ENCODE results near the gene CLDN18. TPM values are rescaled to one million over a fixed set of nuclear protein-coding genes. Genes with fewer than 3 reads are reported as not detected.
A peak's percentile ranks its signal among the peaks of the same experiment; 100 is the strongest.

The CLDN18 gene
- total and polyA plus RNA-seq, 12 donors, result 0.01 TPM; not detected in 11

DNA sequence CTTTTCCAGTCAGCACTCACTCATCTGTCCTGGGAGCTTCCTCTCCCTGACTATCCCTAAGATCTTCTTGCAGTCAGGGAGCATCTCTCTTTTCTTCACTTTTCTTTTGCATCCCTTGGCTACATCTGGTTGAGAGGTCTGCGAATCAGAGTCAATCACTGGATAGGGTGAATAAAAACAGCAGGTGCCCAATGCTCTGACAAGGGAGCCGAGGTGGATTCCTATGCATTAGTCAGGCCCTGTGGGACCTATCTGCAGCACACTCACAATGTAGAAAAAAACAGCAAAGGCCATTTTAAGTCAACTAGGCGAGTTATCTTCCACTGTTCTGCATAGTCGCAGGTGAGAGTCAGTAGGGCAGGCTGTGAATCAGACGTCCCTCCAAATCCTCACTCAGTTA, 69.9 kb downstream of the CLDN18 start:
- WGBS, 2 donors, result 87 to 95% methylated on average over 5 of the region's 5 CpGs
- H3K27me3 ChIP-seq, result no peaks in the 10 kb centered on the region
- H3K4me3 ChIP-seq, result no peak overlapping the region
- ATAC-seq (no peak), DNase-seq (no peak)
- H3K27ac ChIP-seq, result no peak overlapping the region
- H3K4me1 ChIP-seq, result peaks cover 0 to 35% (median 0%) of the 10 kb centered on the region in 9 donors
- peaks cover 0 to 79% (median 9%) of the 10 kb centered on the region in 9 donors for H3K36me3 ChIP-seq
- TF ChIP-seq, protein P1, sequence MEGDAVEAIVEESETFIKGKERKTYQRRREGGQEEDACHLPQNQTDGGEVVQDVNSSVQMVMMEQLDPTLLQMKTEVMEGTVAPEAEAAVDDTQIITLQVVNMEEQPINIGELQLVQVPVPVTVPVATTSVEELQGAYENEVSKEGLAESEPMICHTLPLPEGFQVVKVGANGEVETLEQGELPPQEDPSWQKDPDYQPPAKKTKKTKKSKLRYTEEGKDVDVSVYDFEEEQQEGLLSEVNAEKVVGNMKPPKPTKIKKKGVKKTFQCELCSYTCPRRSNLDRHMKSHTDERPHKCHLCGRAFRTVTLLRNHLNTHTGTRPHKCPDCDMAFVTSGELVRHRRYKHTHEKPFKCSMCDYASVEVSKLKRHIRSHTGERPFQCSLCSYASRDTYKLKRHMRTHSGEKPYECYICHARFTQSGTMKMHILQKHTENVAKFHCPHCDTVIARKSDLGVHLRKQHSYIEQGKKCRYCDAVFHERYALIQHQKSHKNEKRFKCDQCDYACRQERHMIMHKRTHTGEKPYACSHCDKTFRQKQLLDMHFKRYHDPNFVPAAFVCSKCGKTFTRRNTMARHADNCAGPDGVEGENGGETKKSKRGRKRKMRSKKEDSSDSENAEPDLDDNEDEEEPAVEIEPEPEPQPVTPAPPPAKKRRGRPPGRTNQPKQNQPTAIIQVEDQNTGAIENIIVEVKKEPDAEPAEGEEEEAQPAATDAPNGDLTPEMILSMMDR (IDR thresholded peaks at IDR 0.05), result no peak
- intact Hi-C loops (cut with DNase I), result loop anchor here in 2 of 10 donors (5.0 to 10.0 kb wide), 2 partner anchors 32 to 355 kb away; partner anchors contain the start of gene ESYT3 (in 1 of the 2)
- H3K9me3 ChIP-seq, result no peaks in the 10 kb centered on the region

DNA sequence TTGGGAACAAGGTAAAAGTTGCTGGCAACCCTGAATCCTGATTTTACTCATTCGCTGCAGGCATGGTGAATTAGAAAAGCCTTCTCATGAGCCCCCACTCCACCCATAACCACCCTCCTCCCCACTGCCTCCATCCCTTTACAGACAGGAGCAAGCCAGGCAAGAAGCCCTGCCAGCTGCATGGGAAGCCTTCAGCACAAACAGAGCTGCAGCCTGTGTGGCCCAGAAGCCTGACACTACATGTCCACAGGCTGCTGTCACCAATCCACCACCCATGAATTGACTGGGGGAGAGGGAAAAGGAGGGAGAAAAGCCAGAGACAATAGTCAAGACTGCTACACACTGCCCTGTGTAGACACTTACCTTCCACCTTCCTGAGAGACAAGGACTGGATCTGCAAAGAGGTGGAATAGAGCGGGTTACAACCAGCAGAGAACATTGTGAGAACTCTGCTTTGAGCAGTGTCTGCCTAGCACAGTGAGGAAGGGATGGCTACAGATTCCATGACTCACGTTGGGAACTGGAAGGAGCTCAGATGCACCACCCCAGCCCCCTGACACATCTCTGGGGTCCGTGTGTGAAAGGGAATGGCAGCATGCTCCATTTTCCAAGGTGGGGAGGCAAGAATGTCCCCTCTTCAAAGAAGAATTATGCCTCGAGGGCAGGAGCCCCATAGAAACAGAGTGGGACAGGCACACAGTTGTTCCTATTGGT, 71.6 kb downstream of the CLDN18 start:
- intact Hi-C loops (cut with DNase I), result no loop called here
- WGBS, 2 donors, result 74 to 79% methylated on average over 5 of the region's 5 CpGs
- Histone ChIP-seq H3K4me3 (peak overlapping the region in 1 of 10 donors; percentile 13), H3K4me1 (peaks cover 0 to 35% (median 0%) of the 10 kb centered on the region in 9 donors), H3K9me3 (no peaks in the 10 kb centered on the region), H3K36me3 (peaks cover 0 to 73% (median 13%) of the 10 kb centered on the region in 9 donors), H3K27me3 (no peaks in the 10 kb centered on the region), H3K27ac (peak overlapping the region in 6 of 10 donors; percentile 25 to 58 (median 45))
- DNase-seq (no peak), ATAC-seq (peak in 6 of 8 donors; percentile 31 to 57 (median 52))
- TF ChIP-seq, protein P1 (IDR thresholded peaks at IDR 0.05), result no peak

DNA sequence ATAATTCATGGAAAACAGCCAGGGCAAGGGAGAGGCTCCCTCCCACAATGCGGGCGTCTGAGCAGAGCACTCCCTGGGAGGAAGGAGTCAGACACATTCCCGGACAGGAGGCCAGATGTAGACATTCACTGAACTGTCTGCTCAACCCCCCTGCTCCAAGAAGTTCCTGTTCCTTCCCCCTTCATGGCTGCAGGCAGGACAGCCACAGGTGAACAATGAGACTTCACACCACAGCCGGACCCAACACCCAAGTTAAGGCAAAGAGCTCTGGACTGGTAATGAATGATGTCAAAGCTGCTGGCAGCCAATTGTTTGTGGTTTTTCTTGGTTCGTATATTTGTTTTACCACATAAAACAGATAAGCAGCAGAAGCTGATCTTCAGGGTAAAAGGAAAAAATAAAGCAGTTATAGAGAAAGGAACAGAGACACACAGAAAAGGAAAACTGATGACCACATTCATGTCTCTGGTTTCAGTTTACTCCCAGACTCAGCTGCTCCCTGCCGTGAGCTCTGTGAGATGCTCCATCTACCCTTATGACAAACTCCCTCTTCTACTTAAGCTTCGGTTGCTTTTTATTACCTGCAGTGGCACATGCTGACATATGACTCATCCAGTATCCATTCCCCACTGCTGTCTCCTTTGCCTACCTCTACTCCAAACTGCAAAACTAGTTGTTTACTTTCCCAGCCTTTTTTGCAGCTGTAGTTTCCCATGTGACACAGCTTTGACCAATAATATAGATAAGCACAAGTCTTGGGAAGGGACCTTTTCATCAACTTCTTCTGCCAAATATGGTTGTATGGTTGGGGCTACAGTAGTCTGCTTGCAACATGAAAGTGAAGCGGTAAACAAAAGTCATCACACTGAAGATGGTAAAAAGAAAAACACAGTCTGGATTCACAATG, 72.4 kb downstream of the CLDN18 start:
- 60 to 74% methylated on average over 8 of the region's 8 CpGs for WGBS, 2 donors
- H3K4me1 ChIP-seq, result peaks cover 0 to 35% (median 0%) of the 10 kb centered on the region in 9 donors
- H3K36me3 ChIP-seq, result peaks cover 0 to 73% (median 18%) of the 10 kb centered on the region in 9 donors
- DNase-seq, result no peak
- peak in 7 of 8 donors; percentile 55 to 74 (median 59) for ATAC-seq
- TF ChIP-seq, protein P1 (IDR thresholded peaks at IDR 0.05), result no peak
- H3K9me3 ChIP-seq, result no peaks in the 10 kb centered on the region
- intact Hi-C loops (cut with DNase I), result no loop called here
- H3K27ac ChIP-seq, result peak overlapping the region in 7 of 10 donors; percentile 18 to 58 (median 34)
- peak overlapping the region in 2 of 10 donors; percentile 8 to 13 for H3K4me3 ChIP-seq
- no peaks in the 10 kb centered on the region for H3K27me3 ChIP-seq

DNA sequence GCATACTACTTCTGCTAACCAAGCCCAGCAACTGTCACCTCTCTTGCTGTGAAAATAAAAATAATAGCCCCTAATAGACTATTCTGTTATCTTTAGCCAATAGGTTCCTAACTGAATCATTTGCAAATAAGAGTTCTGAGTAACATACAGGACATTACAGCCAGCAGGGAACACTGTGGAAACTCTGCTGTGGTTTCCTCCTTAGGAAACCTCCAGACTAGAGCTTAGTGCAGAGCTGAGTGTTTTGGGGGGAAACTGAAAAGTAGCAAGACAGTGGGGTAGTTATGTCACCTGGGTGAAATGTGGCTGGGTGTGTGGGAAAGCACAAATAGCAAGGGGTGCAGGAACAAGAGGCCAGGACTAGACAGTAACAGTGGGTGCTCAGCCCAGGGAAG, 73.0 kb downstream of the CLDN18 start:
- intact Hi-C loops (cut with DNase I), result no loop called here
- H3K4me1 ChIP-seq, result peaks cover 0 to 35% (median 0%) of the 10 kb centered on the region in 9 donors
- ATAC-seq (no peak), DNase-seq (no peak)
- no peaks in the 10 kb centered on the region for H3K27me3 ChIP-seq
- H3K9me3 ChIP-seq, result no peaks in the 10 kb centered on the region
- peaks cover 0 to 73% (median 18%) of the 10 kb centered on the region in 9 donors for H3K36me3 ChIP-seq
- TF ChIP-seq, protein P1 (IDR thresholded peaks at IDR 0.05), result no peak
- H3K27ac ChIP-seq, result peak overlapping the region in 2 of 10 donors; percentile 53 to 58
- no peak overlapping the region for H3K4me3 ChIP-seq

All from heart right ventricle (tissue), 16 donors.